Caco-2 (cell line): ENCODE data around the gene RPS6KA2. TPM values are rescaled to one million over a fixed set of nuclear protein-coding genes. Genes with fewer than 3 reads are reported as not detected.

ENCODE experiments used
- BruUV-seq: library from RNA; stranded (reverse); fragments of 400-500 nt; replicated peaks from 2 replicates; lab custom pipeline; 2021; lab: Mats Ljungman, UMichigan
- CTCF ChIA-PET: fragments of 300-600 bp; sonication (Branson Sonifier 250); formaldehyde crosslinking; loops from one replicate; lab custom pipeline; 2022; ENCODE audit warnings: antibody characterized with exemption; lab: Charles Lee
- POLR2A ChIA-PET: fragments of 300-600 bp; sonication (Branson Sonifier 250); formaldehyde crosslinking; loops from one replicate; lab custom pipeline; 2022; ENCODE audit warnings: antibody characterized with exemption; lab: Charles Lee
- DNase-seq, 2 experiments: peaks; one replicate each; pipeline versions ENCODE4 v3.0.0 to v3.0.0-alpha.2; 2020 to 2022
- H3K27me3 ChIP-seq: replicated peaks from 2 replicates; pipeline ENCODE4 v1.6.0; 2011; ENCODE audit warnings: low read length; ENCODE audit not compliant: control insufficient read depth, insufficient read depth
- H3K36me3 ChIP-seq: 2 replicates; pipeline ENCODE4 v1.5.1; 2011; ENCODE audit warnings: low read length; ENCODE audit not compliant: control insufficient read depth, insufficient read depth
- H3K4me1 ChIP-seq: fragments of 250-450 bp; sonication (Bioruptor Pico); 2 replicates; pipeline ENCODE4 v1.5.1; 2020; ENCODE audit warnings: mild to moderate bottlenecking
- H3K4me3 ChIP-seq: 2 replicates; pipeline ENCODE4 v1.5.1; 2011; ENCODE audit warnings: low read depth, mild to moderate bottlenecking, control low read depth, low read length
- H3K9me3 ChIP-seq: fragments of 250-450 bp; sonication (Bioruptor Pico); 2 replicates; pipeline ENCODE4 v1.5.1; 2020; ENCODE audit warnings: mild to moderate bottlenecking, moderate library complexity
- H3K27ac Mint-ChIP-seq: one replicate; pipeline ENCODE4 v1.8.0; 2022; ENCODE audit warnings: mixed read lengths; ENCODE audit not compliant: unreplicated experiment
- H3K27me3 Mint-ChIP-seq: one replicate; pipeline ENCODE4 v1.8.0; 2022; ENCODE audit warnings: mixed read lengths; ENCODE audit not compliant: insufficient read depth, unreplicated experiment
- H3K36me3 Mint-ChIP-seq: one replicate; pipeline ENCODE4 v1.8.0; 2022; ENCODE audit warnings: mild to moderate bottlenecking, mixed read lengths; ENCODE audit not compliant: insufficient read depth, unreplicated experiment
- H3K4me1 Mint-ChIP-seq: one replicate; pipeline ENCODE4 v1.8.0; 2022; ENCODE audit warnings: low read depth, mixed read lengths; ENCODE audit not compliant: unreplicated experiment
- H3K4me3 Mint-ChIP-seq: one replicate; pipeline ENCODE4 v1.8.0; 2022; ENCODE audit warnings: mild to moderate bottlenecking, moderate library complexity, mixed read lengths; ENCODE audit not compliant: unreplicated experiment
- H3K9me3 Mint-ChIP-seq: one replicate; pipeline ENCODE4 v1.8.0; 2022; ENCODE audit warnings: mixed read lengths; ENCODE audit not compliant: unreplicated experiment
- CTCF ChIP-seq, 2 experiments: fragments of 200-600 bp in 1 of 2; IDR thresholded peaks; 1 replicate in 1 of 2; 2 replicates in 1 of 2; pipeline versions ENCODE4 v1.5.1 to v1.8.0; 2011 to 2022; ENCODE audit warnings: antibody characterized with exemption in 1 of 2, control low read depth in 1 of 2, inconsistent platforms in 1 of 2, low read depth in 1 of 2, low read length in 1 of 2, mild to moderate bottlenecking in 1 of 2, moderate library complexity in 1 of 2; ENCODE audit not compliant: insufficient read depth in 1 of 2, severe bottlenecking in 1 of 2, unreplicated experiment in 1 of 2
- intact Hi-C: fragments of 100-400 bp; cut with micrococcal nuclease; formaldehyde crosslinking; loops from one replicate; pipeline ENCODE4 v1.10.0; 2022; ENCODE audit not compliant: unreplicated experiment
- total RNA-seq: library from RNA; stranded (reverse); gene quantifications from 2 replicates; pipeline ENCODE4 v1.2.3, GENCODE V29; 2022

RPS6KA2 gene
- total RNA-seq, 1 experiment from 2014 or later = 5.6 TPM

DNA sequence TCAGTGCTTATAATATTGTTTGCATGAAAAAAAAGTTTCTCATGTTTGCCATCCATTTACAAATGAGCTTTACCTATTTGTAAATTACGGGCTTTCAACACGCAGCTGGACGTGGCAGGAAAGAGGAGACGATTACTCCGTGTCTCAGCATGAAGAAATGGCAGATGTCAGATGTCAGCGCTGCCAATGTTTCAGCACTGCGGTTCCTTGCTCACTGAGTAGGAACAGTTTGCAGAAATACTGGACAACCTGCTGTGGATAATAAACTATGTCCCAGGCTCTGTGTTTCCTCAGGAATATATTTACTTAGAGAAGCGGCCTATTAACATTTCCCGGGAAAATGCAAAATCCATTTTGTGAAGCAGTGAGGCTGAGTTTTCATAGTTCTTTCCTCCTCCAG, 63.2 kb downstream of the RPS6KA2 start:
- Mint-ChIP-seq H3K9me3 (no peaks in the 10 kb centered on the region), H3K4me3 (no peak overlapping the region), H3K27ac (no peak overlapping the region), H3K27me3 (peaks cover 19% of the 10 kb centered on the region), H3K4me1 (peaks cover 6% of the 10 kb centered on the region), H3K36me3 (no peaks in the 10 kb centered on the region)
- intact Hi-C loops = no loop called here
- CTCF ChIA-PET = no interaction called here
- DNase-seq = no peak
- Histone ChIP-seq H3K36me3 (no peaks in the 10 kb centered on the region), H3K9me3 (no peaks in the 10 kb centered on the region), H3K27me3 (no peaks in the 10 kb centered on the region), H3K4me3 (no peak overlapping the region), H3K4me1 (no peaks in the 10 kb centered on the region)
- BruUV-seq = no TSS peak
- POLR2A ChIA-PET = no interaction called here
- TF ChIP-seq CTCF (IDR thresholded peaks at IDR 0.05; ENCODE audit: insufficient read depth in 1 of 2, low read depth in 1 of 2, low read length in 1 of 2, severe bottlenecking in 1 of 2, unreplicated experiment in 1 of 2) = no peak

DNA sequence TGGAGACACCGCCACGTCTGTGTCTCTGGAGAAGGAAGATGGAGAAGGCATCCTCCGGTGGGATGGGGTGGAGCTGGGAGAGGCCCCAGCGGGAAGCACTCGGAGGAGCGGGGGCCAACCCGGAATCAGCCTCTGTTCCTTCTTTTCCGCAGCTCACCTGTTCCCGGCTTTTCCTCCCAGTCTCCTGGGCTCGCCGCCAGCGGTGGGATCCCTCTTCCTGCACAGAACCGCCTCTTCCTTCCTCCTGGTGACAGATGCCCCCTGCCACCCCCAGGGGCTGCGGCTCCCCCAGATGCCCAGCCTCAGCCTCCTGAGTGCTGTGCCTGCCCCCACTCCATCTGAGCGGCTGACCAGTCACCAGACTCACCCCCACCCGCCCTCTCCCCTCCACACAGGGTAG, 63.9 kb downstream of the RPS6KA2 start:
- H3K27ac Mint-ChIP-seq = no peak overlapping the region
- H3K36me3 ChIP-seq = no peaks in the 10 kb centered on the region
- H3K4me1 Mint-ChIP-seq = peaks cover 6% of the 10 kb centered on the region
- H3K27me3 ChIP-seq = no peaks in the 10 kb centered on the region
- no peaks in the 10 kb centered on the region for H3K36me3 Mint-ChIP-seq
- H3K27me3 Mint-ChIP-seq = peaks cover 19% of the 10 kb centered on the region
- no peak for TF ChIP-seq CTCF (IDR thresholded peaks at IDR 0.05; ENCODE audit: insufficient read depth in 1 of 2, low read depth in 1 of 2, low read length in 1 of 2, severe bottlenecking in 1 of 2, unreplicated experiment in 1 of 2)
- intact Hi-C loops = no loop called here
- no peaks in the 10 kb centered on the region for H3K9me3 ChIP-seq
- H3K4me3 ChIP-seq = no peak overlapping the region
- POLR2A ChIA-PET = no interaction called here
- H3K4me3 Mint-ChIP-seq = no peak overlapping the region
- CTCF ChIA-PET = no interaction called here
- BruUV-seq = no TSS peak
- H3K9me3 Mint-ChIP-seq = no peaks in the 10 kb centered on the region
- DNase-seq = no peak
- no peaks in the 10 kb centered on the region for H3K4me1 ChIP-seq

DNA sequence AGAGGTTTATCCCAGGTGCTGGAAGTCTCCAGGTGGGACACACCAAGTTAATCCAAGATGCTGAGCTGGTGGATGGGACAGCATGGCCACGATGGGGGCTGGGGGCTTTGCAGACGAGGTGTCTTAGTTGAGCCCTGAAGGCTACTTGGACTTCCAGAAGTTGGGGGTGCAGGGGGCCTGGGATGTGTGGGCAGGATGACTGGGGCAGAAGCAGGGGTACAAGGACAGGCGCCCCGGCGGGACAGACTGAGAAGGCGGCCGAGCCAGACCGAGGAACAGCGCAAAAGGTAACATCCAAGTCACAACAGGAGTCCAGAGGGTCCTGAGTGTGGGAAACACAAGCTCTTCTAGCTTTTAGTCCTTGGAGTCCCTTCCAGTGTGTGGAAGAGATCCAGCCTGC, 64.3 kb downstream of the RPS6KA2 start:
- Histone ChIP-seq H3K36me3 (no peaks in the 10 kb centered on the region), H3K4me1 (no peaks in the 10 kb centered on the region), H3K4me3 (no peak overlapping the region), H3K9me3 (no peaks in the 10 kb centered on the region), H3K27me3 (no peaks in the 10 kb centered on the region)
- POLR2A ChIA-PET = no interaction called here
- CTCF ChIA-PET = no interaction called here
- no peak overlapping the region for H3K4me3 Mint-ChIP-seq
- H3K27me3 Mint-ChIP-seq = peaks cover 19% of the 10 kb centered on the region
- no peak for TF ChIP-seq CTCF (IDR thresholded peaks at IDR 0.05; ENCODE audit: insufficient read depth in 1 of 2, low read depth in 1 of 2, low read length in 1 of 2, severe bottlenecking in 1 of 2, unreplicated experiment in 1 of 2)
- no peaks in the 10 kb centered on the region for H3K36me3 Mint-ChIP-seq
- DNase-seq = no peak
- no peak overlapping the region for H3K27ac Mint-ChIP-seq
- peaks cover 6% of the 10 kb centered on the region for H3K4me1 Mint-ChIP-seq
- H3K9me3 Mint-ChIP-seq = no peaks in the 10 kb centered on the region
- intact Hi-C loops = no loop called here
- BruUV-seq = no TSS peak
